Mesenchymal stem cell (in vitro differentiated cells and primary cell): ENCODE measurements around the gene GGCX.
A peak's percentile ranks its signal among the peaks of the same experiment; 100 is the strongest.

ENCODE experiments used
- DNase-seq: peaks from one replicate; pipeline ENCODE4 v3.0.0-alpha.2; 2013
- H2AFZ ChIP-seq: one replicate; pipeline ENCODE4 v1.6.1; 2013; ENCODE audit warnings: low read depth, mild to moderate bottlenecking, control low read depth, inconsistent platforms, low read length, moderate library complexity
- H2AK5ac ChIP-seq: 2 replicates; pipeline ENCODE4 v1.6.1; 2013; ENCODE audit warnings: low read length, moderate library complexity, mild to moderate bottlenecking, inconsistent platforms; ENCODE audit not compliant: severe bottlenecking
- H2BK120ac ChIP-seq: one replicate; pipeline ENCODE4 v1.6.1; 2013; ENCODE audit warnings: low read depth, mild to moderate bottlenecking, inconsistent platforms, low read length, moderate library complexity
- H2BK12ac ChIP-seq, 2 experiments: one replicate each; pipeline ENCODE4 v1.6.1; 2013; ENCODE audit warnings: inconsistent platforms in 2 of 2, low read length in 2 of 2, mild to moderate bottlenecking in 2 of 2, moderate library complexity in 2 of 2, control low read depth in 1 of 2
- H2BK15ac ChIP-seq: one replicate; pipeline ENCODE4 v1.6.1; 2013; ENCODE audit warnings: mild to moderate bottlenecking, low read depth, inconsistent platforms; ENCODE audit not compliant: poor library complexity, severe bottlenecking
- H2BK5ac ChIP-seq: 2 replicates; pipeline ENCODE4 v1.6.1; 2013; ENCODE audit warnings: low read depth, mild to moderate bottlenecking, low read length, control low read depth, inconsistent platforms; ENCODE audit not compliant: poor library complexity, severe bottlenecking
- H3K14ac ChIP-seq, 2 experiments: one replicate each; pipeline ENCODE4 v1.6.1; 2013; ENCODE audit warnings: inconsistent platforms in 2 of 2, low read length in 2 of 2, control low read depth in 1 of 2, mild to moderate bottlenecking in 1 of 2, moderate library complexity in 1 of 2
- H3K18ac ChIP-seq, 2 experiments: one replicate each; pipeline ENCODE4 v1.6.1; 2013; ENCODE audit warnings: inconsistent platforms in 2 of 2, low read length in 2 of 2, control low read depth in 1 of 2, low read depth in 1 of 2, mild to moderate bottlenecking in 1 of 2
- H3K23ac ChIP-seq, 2 experiments: one replicate each; pipeline ENCODE4 v1.6.1; 2013; ENCODE audit warnings: inconsistent platforms in 2 of 2, low read length in 2 of 2, mild to moderate bottlenecking in 2 of 2, moderate library complexity in 2 of 2, control low read depth in 1 of 2
- H3K27ac ChIP-seq: 2 replicates; pipeline ENCODE4 v1.5.1; 2013; ENCODE audit warnings: mild to moderate bottlenecking, moderate library complexity, low read length, control low read depth, inconsistent platforms; ENCODE audit not compliant: poor library complexity, severe bottlenecking
- H3K27me3 ChIP-seq, 2 experiments: 2 replicates each; pipeline versions ENCODE4 v1.6.1 to v1.7.0; 2013; ENCODE audit warnings: low read length in 2 of 2, mild to moderate bottlenecking in 2 of 2, moderate library complexity in 2 of 2, control low read depth in 1 of 2, inconsistent platforms in 1 of 2; ENCODE audit not compliant: control insufficient read depth in 1 of 2, insufficient read depth in 1 of 2
- H3K36me3 ChIP-seq, 2 experiments: 2 replicates each; pipeline versions ENCODE4 v1.6.1 to v1.7.0; 2013; ENCODE audit warnings: low read length in 2 of 2, control low read depth in 1 of 2, inconsistent platforms in 1 of 2, low read depth in 1 of 2, mild to moderate bottlenecking in 1 of 2; ENCODE audit not compliant: insufficient read depth in 2 of 2, control insufficient read depth in 1 of 2
- H3K4ac ChIP-seq, 2 experiments: one replicate each; pipeline ENCODE4 v1.6.1; 2013; ENCODE audit warnings: inconsistent platforms in 2 of 2, low read length in 2 of 2, mild to moderate bottlenecking in 2 of 2, moderate library complexity in 2 of 2, control low read depth in 1 of 2, low read depth in 1 of 2
- H3K4me1 ChIP-seq: 2 replicates; pipeline ENCODE4 v1.6.1; 2013; ENCODE audit warnings: low read depth, low read length, control low read depth; ENCODE audit not compliant: control insufficient read depth, insufficient read depth
- H3K4me2 ChIP-seq: 2 replicates; pipeline ENCODE4 v1.6.1; 2013; ENCODE audit warnings: low read length, mild to moderate bottlenecking, inconsistent platforms; ENCODE audit not compliant: poor library complexity, severe bottlenecking
- H3K4me3 ChIP-seq, 2 experiments: 2 replicates each; pipeline versions ENCODE4 v1.5.1 to v1.7.0; 2013; ENCODE audit warnings: low read length in 2 of 2, mild to moderate bottlenecking in 2 of 2, control low read depth in 1 of 2, low read depth in 1 of 2; ENCODE audit not compliant: insufficient read depth in 1 of 2
- H3K79me1 ChIP-seq: replicated peaks from 2 replicates; pipeline ENCODE4 v1.6.1; 2013; ENCODE audit warnings: mild to moderate bottlenecking, control low read depth, low read length, inconsistent platforms; ENCODE audit not compliant: poor library complexity, severe bottlenecking
- H3K9ac ChIP-seq: 2 replicates; pipeline ENCODE4 v1.7.0; 2013; ENCODE audit warnings: mild to moderate bottlenecking, low read length, moderate library complexity
- H3K9me3 ChIP-seq: 2 replicates; pipeline ENCODE4 v1.7.0; 2013; ENCODE audit warnings: mild to moderate bottlenecking, low read length; ENCODE audit not compliant: control insufficient read depth
- H4K8ac ChIP-seq: one replicate; pipeline ENCODE4 v1.6.1; 2013; ENCODE audit warnings: inconsistent platforms, mild to moderate bottlenecking, low read length, moderate library complexity
- H4K91ac ChIP-seq: one replicate; pipeline ENCODE4 v1.6.1; 2013; ENCODE audit warnings: mild to moderate bottlenecking, low read length, inconsistent platforms
- WGBS: methylation state at CpG from one replicate; pipeline ENCODE4 v1.1.7; 2013; ENCODE audit warnings: mixed read lengths; 5-methylcytosine and 5-hydroxymethylcytosine counted together

The GGCX gene

GRCh38 chr2:85503168-85503850 lies 58.0 kb downstream of the GGCX start:
- no peak overlapping the region for H3K23ac ChIP-seq
- no peak overlapping the region for H3K4me2 ChIP-seq
- H3K36me3 ChIP-seq = no peaks in the 10 kb centered on the region
- no peaks in the 10 kb centered on the region for H3K27me3 ChIP-seq
- H2AK5ac ChIP-seq = no peak overlapping the region
- H3K4ac ChIP-seq = peak overlapping the region in 1 of 2 experiments; percentile 62
- H2BK120ac ChIP-seq = no peak overlapping the region
- peak overlapping the region; percentile 50 to 89 for H3K18ac ChIP-seq
- H4K8ac ChIP-seq = no peak overlapping the region
- H3K14ac ChIP-seq = peak overlapping the region in 1 of 2 experiments; percentile 63
- H3K4me1 ChIP-seq = peaks cover 23% of the 10 kb centered on the region
- WGBS = 87% methylated on average over 17 of the region's 17 CpGs
- H3K9ac ChIP-seq = peak overlapping the region; percentile 64
- no peaks in the 10 kb centered on the region for H3K9me3 ChIP-seq
- peak overlapping the region; percentile 12 for H4K91ac ChIP-seq
- H2BK5ac ChIP-seq = no peak overlapping the region
- peak overlapping the region; percentile 64 for H2BK15ac ChIP-seq
- peak overlapping the region in 1 of 2 experiments; percentile 36 for H3K4me3 ChIP-seq
- no peak overlapping the region for H2AFZ ChIP-seq
- no peaks in the 10 kb centered on the region for H3K79me1 ChIP-seq
- DNase-seq = no peak
- peak overlapping the region; percentile 9 to 95 for H2BK12ac ChIP-seq
- no peak overlapping the region for H3K27ac ChIP-seq

- Histone ChIP-seq H2AK5ac (no peak overlapping the region), H3K4me2 (no peak overlapping the region), H3K79me1 (no peaks in the 10 kb centered on the region), H4K8ac (no peak overlapping the region), H3K4ac (peak overlapping the region in 1 of 2 experiments; percentile 49), H3K18ac (no peak overlapping the region), H3K27ac (no peak overlapping the region), H4K91ac (no peak overlapping the region), H3K36me3 (no peaks in the 10 kb centered on the region), H2BK15ac (no peak overlapping the region), H2AFZ (no peak overlapping the region), H3K4me1 (peaks cover 23% of the 10 kb centered on the region), H3K9me3 (no peaks in the 10 kb centered on the region), H3K27me3 (no peaks in the 10 kb centered on the region), H3K9ac (peak overlapping the region; percentile 64), H2BK120ac (no peak overlapping the region), H2BK12ac (peak overlapping the region in 1 of 2 experiments; percentile 27), H2BK5ac (no peak overlapping the region), H3K4me3 (no peak overlapping the region), H3K14ac (no peak overlapping the region), H3K23ac (no peak overlapping the region)
- 86% methylated on average over 3 of the region's 3 CpGs for WGBS
- no peak for DNase-seq
These were observed 58.6 kb downstream of the GGCX start for GRCh38 chr2:85502720-85503119.

GRCh38 chr2:85501248-85501647 lies 60.0 kb downstream of the GGCX start:
- Histone ChIP-seq H2BK12ac (peak overlapping the region; percentile 9 to 51), H3K9ac (no peak overlapping the region), H3K9me3 (no peaks in the 10 kb centered on the region), H3K79me1 (no peaks in the 10 kb centered on the region), H3K36me3 (no peaks in the 10 kb centered on the region), H2BK5ac (no peak overlapping the region), H2BK15ac (no peak overlapping the region), H2BK120ac (no peak overlapping the region), H3K27ac (no peak overlapping the region), H3K4me1 (peaks cover 23% of the 10 kb centered on the region), H3K18ac (peak overlapping the region; percentile 6 to 54), H3K23ac (no peak overlapping the region), H4K8ac (peak overlapping the region; percentile 54), H2AK5ac (peak overlapping the region; percentile 44), H4K91ac (no peak overlapping the region), H2AFZ (no peak overlapping the region), H3K4ac (peak overlapping the region; percentile 46 to 60), H3K14ac (no peak overlapping the region), H3K4me3 (no peak overlapping the region), H3K27me3 (no peaks in the 10 kb centered on the region), H3K4me2 (no peak overlapping the region)
- peak; percentile 50 for DNase-seq
- 53% methylated on average over 3 of the region's 3 CpGs for WGBS

GRCh38 chr2:85497944-85498630 lies 63.2 kb downstream of the GGCX start:
- WGBS = 100% methylated on average over 2 of the region's 4 CpGs
- Histone ChIP-seq H3K4me2 (no peak overlapping the region), H3K27ac (no peak overlapping the region), H2BK120ac (no peak overlapping the region), H3K4me3 (no peak overlapping the region), H4K8ac (no peak overlapping the region), H3K14ac (no peak overlapping the region), H2AK5ac (no peak overlapping the region), H3K4me1 (peaks cover 5% of the 10 kb centered on the region), H3K36me3 (no peaks in the 10 kb centered on the region), H3K4ac (no peak overlapping the region), H3K9ac (peak overlapping the region; percentile 59), H2BK5ac (no peak overlapping the region), H3K23ac (no peak overlapping the region), H2BK15ac (no peak overlapping the region), H4K91ac (no peak overlapping the region), H3K9me3 (no peaks in the 10 kb centered on the region), H2BK12ac (no peak overlapping the region), H2AFZ (no peak overlapping the region), H3K79me1 (no peaks in the 10 kb centered on the region), H3K18ac (no peak overlapping the region), H3K27me3 (no peaks in the 10 kb centered on the region)
- DNase-seq = no peak
